DMS153 treated with DMSO at 0.1 percent for 48 hours (cell line): ENCODE results near the gene PTTG1IP2.

Experiments used
- DNase-seq: peaks from one replicate; lab custom pipeline; 2025; ENCODE audit not compliant: unreplicated experiment; lab: John Stamatoyannopoulos, UW

PTTG1IP2 gene

GRCh38 chr7:90552521-90552920, 83.1 kb downstream of the PTTG1IP2 start:
- no peak for DNase-seq

- no peak for DNase-seq
These were observed 91.3 kb downstream of the PTTG1IP2 start for GRCh38 chr7:90560730-90561129.
